ENCODE measurements around the gene KCP.

- TF ChIP-seq, protein P1, sequence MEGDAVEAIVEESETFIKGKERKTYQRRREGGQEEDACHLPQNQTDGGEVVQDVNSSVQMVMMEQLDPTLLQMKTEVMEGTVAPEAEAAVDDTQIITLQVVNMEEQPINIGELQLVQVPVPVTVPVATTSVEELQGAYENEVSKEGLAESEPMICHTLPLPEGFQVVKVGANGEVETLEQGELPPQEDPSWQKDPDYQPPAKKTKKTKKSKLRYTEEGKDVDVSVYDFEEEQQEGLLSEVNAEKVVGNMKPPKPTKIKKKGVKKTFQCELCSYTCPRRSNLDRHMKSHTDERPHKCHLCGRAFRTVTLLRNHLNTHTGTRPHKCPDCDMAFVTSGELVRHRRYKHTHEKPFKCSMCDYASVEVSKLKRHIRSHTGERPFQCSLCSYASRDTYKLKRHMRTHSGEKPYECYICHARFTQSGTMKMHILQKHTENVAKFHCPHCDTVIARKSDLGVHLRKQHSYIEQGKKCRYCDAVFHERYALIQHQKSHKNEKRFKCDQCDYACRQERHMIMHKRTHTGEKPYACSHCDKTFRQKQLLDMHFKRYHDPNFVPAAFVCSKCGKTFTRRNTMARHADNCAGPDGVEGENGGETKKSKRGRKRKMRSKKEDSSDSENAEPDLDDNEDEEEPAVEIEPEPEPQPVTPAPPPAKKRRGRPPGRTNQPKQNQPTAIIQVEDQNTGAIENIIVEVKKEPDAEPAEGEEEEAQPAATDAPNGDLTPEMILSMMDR (conservative IDR thresholded peaks at IDR 0.05) = no peak
- no peak for TF ChIP-seq EZH2 (IDR thresholded peaks at IDR 0.05; ENCODE audit: low read depth)
These were observed 83.1 kb downstream of the KCP start for GRCh38 chr7:128827248-128827958.

Data from PC-9 (cell line).